RWPE2 (cell line): Measurements from ENCODE around the gene RPS6KA4.

Source experiments
- ATAC-seq: fragments of 200-7000 bp; cut with Tn5 transposase; 3 replicates; pipeline ENCODE4 v1.9.1; 2021; ENCODE audit warnings: low read depth
- DNase-seq: peaks from one replicate; pipeline ENCODE4 v3.0.0-alpha.2; 2020; ENCODE audit warnings: low spot score
- H3K27ac ChIP-seq: fragments of 450-650 bp; 2 replicates; pipeline ENCODE4 v1.5.1; 2017; ENCODE audit warnings: mild to moderate bottlenecking; ENCODE audit not compliant: poor library complexity, severe bottlenecking
- H3K27me3 ChIP-seq: fragments of 250-450 bp; sonication (Bioruptor Pico); 2 replicates; pipeline ENCODE4 v1.5.1; 2021; ENCODE audit warnings: mild to moderate bottlenecking, moderate library complexity; ENCODE audit not compliant: insufficient read depth, poor library complexity, severe bottlenecking
- H3K36me3 ChIP-seq: fragments of 250-450 bp; sonication (Bioruptor Pico); 2 replicates; pipeline ENCODE4 v1.5.1; 2020; ENCODE audit warnings: low read depth, mild to moderate bottlenecking, moderate library complexity
- H3K4me1 ChIP-seq: fragments of 250-450 bp; sonication (Bioruptor Pico); 2 replicates; pipeline ENCODE4 v1.5.1; 2021; ENCODE audit warnings: mild to moderate bottlenecking, moderate library complexity; ENCODE audit not compliant: insufficient read depth, poor library complexity, severe bottlenecking
- H3K4me3 ChIP-seq: fragments of 250-450 bp; sonication (Bioruptor Pico); 2 replicates; pipeline ENCODE4 v1.5.1; 2021; ENCODE audit warnings: mild to moderate bottlenecking, moderate library complexity; ENCODE audit not compliant: severe bottlenecking
- H3K9me3 ChIP-seq: fragments of 250-450 bp; sonication (Bioruptor Pico); 2 replicates; pipeline ENCODE4 v1.5.1; 2021; ENCODE audit warnings: mild to moderate bottlenecking, moderate library complexity; ENCODE audit not compliant: severe bottlenecking
- CTCF ChIP-seq: fragments of 450-650 bp; IDR thresholded peaks from one replicate; pipeline ENCODE4 v1.5.1; 2017; ENCODE audit warnings: mild to moderate bottlenecking, moderate library complexity; ENCODE audit not compliant: poor library complexity, severe bottlenecking

RPS6KA4 gene

GRCh38 chr11:64359712-64360445, 917 bp downstream of the RPS6KA4 start:
- Histone ChIP-seq H3K4me3 (peak overlapping the region; percentile 70), H3K4me1 (peaks cover 21% of the 10 kb centered on the region), H3K27ac (peak overlapping the region; percentile 97), H3K36me3 (peaks cover 50% of the 10 kb centered on the region), H3K27me3 (no peaks in the 10 kb centered on the region), H3K9me3 (no peaks in the 10 kb centered on the region)
- ATAC-seq: no peak
- DNase-seq: no peak
- TF ChIP-seq CTCF: no peak

- DNase-seq: no peak
- no peak for TF ChIP-seq CTCF
- no peak for ATAC-seq
- peaks cover 18% of the 10 kb centered on the region for H3K4me1 ChIP-seq
- H3K36me3 ChIP-seq: peaks cover 56% of the 10 kb centered on the region
- no peaks in the 10 kb centered on the region for H3K27me3 ChIP-seq
- H3K9me3 ChIP-seq: no peaks in the 10 kb centered on the region
- H3K27ac ChIP-seq: peak overlapping the region; percentile 97
- H3K4me3 ChIP-seq: no peak overlapping the region
Observed at GRCh38 chr11:64360448-64360921, 1.5 kb downstream of the RPS6KA4 start.

GRCh38 chr11:64361659-64362058, 2.7 kb downstream of the RPS6KA4 start:
- Histone ChIP-seq H3K27ac (no peak overlapping the region), H3K4me1 (peaks cover 16% of the 10 kb centered on the region), H3K4me3 (no peak overlapping the region), H3K9me3 (no peaks in the 10 kb centered on the region), H3K27me3 (no peaks in the 10 kb centered on the region), H3K36me3 (peaks cover 68% of the 10 kb centered on the region)
- no peak for TF ChIP-seq CTCF
- DNase-seq (no peak), ATAC-seq (no peak)

GRCh38 chr11:64362339-64362738, 3.4 kb downstream of the RPS6KA4 start:
- H3K9me3 ChIP-seq: no peaks in the 10 kb centered on the region
- peaks cover 75% of the 10 kb centered on the region for H3K36me3 ChIP-seq
- no peak for TF ChIP-seq CTCF
- ATAC-seq (no peak), DNase-seq (no peak)
- H3K4me1 ChIP-seq: peaks cover 16% of the 10 kb centered on the region
- H3K27me3 ChIP-seq: no peaks in the 10 kb centered on the region
- H3K4me3 ChIP-seq: no peak overlapping the region
- H3K27ac ChIP-seq: no peak overlapping the region

GRCh38 chr11:64364435-64364834, 5.5 kb downstream of the RPS6KA4 start:
- H3K36me3 ChIP-seq: peaks cover 96% of the 10 kb centered on the region
- no peaks in the 10 kb centered on the region for H3K27me3 ChIP-seq
- H3K9me3 ChIP-seq: no peaks in the 10 kb centered on the region
- H3K4me1 ChIP-seq: peaks cover 3% of the 10 kb centered on the region
- TF ChIP-seq CTCF: no peak
- H3K4me3 ChIP-seq: no peak overlapping the region
- no peak overlapping the region for H3K27ac ChIP-seq
- ATAC-seq: no peak
- DNase-seq: no peak
